H1 (cell line): ENCODE measurements around the gene ADGRF1. TPM values are rescaled to one million over a fixed set of nuclear protein-coding genes. Genes with fewer than 3 reads are reported as not detected.
A peak's percentile ranks its signal among the peaks of the same experiment; 100 is the strongest.

Experiments used
- CTCF ChIA-PET: fragments of 300-600 bp; sonication (Branson Sonifier 250); formaldehyde crosslinking; loops from one replicate; lab custom pipeline; 2021; ENCODE audit not compliant: partially characterized antibody; lab: Charles Lee
- POLR2A ChIA-PET: fragments of 300-600 bp; sonication (Branson Sonifier 250); formaldehyde crosslinking; loops from one replicate; lab custom pipeline; 2021; ENCODE audit warnings: inconsistent platforms; ENCODE audit not compliant: partially characterized antibody; lab: Charles Lee
- DNase-seq, 2 experiments: peaks; one replicate each; pipeline versions ENCODE4 v3.0.0 to v3.0.0-alpha.2; 2010 to 2022; ENCODE audit warnings: low spot score in 2 of 2, low read depth in 1 of 2, mixed read lengths in 1 of 2
- FAIRE-seq: peaks from 2 replicates; lab custom pipeline; 2011; peaks lifted over from hg19 to GRCh38; lab: Jason Lieb, UNC
- H2AFZ ChIP-seq: 2 replicates; pipeline ENCODE4 v1.8.1; 2012; ENCODE audit warnings: low read length, inconsistent platforms
- H2AK5ac ChIP-seq: 2 replicates; pipeline ENCODE4 v1.6.1; 2013; ENCODE audit warnings: low read depth, low read length
- H2BK120ac ChIP-seq: replicated peaks from 2 replicates; pipeline ENCODE3; 2013; ENCODE audit warnings: low read depth, low read length, inconsistent platforms
- H2BK12ac ChIP-seq: 2 replicates; pipeline ENCODE4 v1.6.1; 2013; ENCODE audit warnings: low read depth, low read length
- H2BK15ac ChIP-seq: 2 replicates; pipeline ENCODE4 v1.6.1; 2013; ENCODE audit warnings: low read length
- H2BK20ac ChIP-seq: 2 replicates; pipeline ENCODE4 v1.6.1; 2013; ENCODE audit warnings: low read length
- H2BK5ac ChIP-seq: 2 replicates; pipeline ENCODE4 v1.6.1; 2013; ENCODE audit warnings: low read depth, low read length
- H3K14ac ChIP-seq: 2 replicates; pipeline ENCODE4 v1.6.1; 2013; ENCODE audit warnings: inconsistent platforms; ENCODE audit not compliant: insufficient read length
- H3K18ac ChIP-seq: 2 replicates; pipeline ENCODE4 v1.6.1; 2013; ENCODE audit warnings: low read length; ENCODE audit errors: extremely low read depth
- H3K23ac ChIP-seq: 2 replicates; pipeline ENCODE4 v1.6.1; 2013; ENCODE audit warnings: inconsistent platforms; ENCODE audit not compliant: insufficient read length
- H3K23me2 ChIP-seq: 2 replicates; pipeline ENCODE4 v1.6.1; 2013; ENCODE audit warnings: low read depth, low read length
- H3K27ac ChIP-seq: 2 replicates; pipeline ENCODE4 v1.6.1; 2011; ENCODE audit warnings: low read depth, low read length, inconsistent platforms
- H3K27me3 ChIP-seq, 4 experiments: replicated peaks in 1 of 4; 1 replicate in 1 of 4; 2 replicates in 3 of 4; pipeline versions ENCODE4 v1.6.1 to v1.8.1; 2011 to 2013; ENCODE audit warnings: low read length in 3 of 4, mild to moderate bottlenecking in 3 of 4, inconsistent platforms in 2 of 4, mixed read lengths in 2 of 4, moderate library complexity in 1 of 4; ENCODE audit not compliant: control insufficient read depth in 3 of 4, insufficient read depth in 3 of 4; ENCODE audit errors: extremely low read depth in 1 of 4
- H3K36me3 ChIP-seq, 4 experiments: 2 replicates each; pipeline versions ENCODE4 v1.6.1 to v1.8.1; 2011 to 2013; ENCODE audit warnings: mild to moderate bottlenecking in 4 of 4, low read length in 3 of 4, moderate library complexity in 2 of 4, control low read depth in 1 of 4, inconsistent platforms in 1 of 4; ENCODE audit not compliant: insufficient read depth in 4 of 4, control insufficient read depth in 2 of 4
- H3K4ac ChIP-seq: replicated peaks from 2 replicates; pipeline ENCODE3; 2013; ENCODE audit warnings: low read length, low read depth, mixed read lengths, inconsistent platforms; ENCODE audit not compliant: insufficient read length
- H3K4me1 ChIP-seq, 4 experiments: replicated peaks in 1 of 4; 1 replicate in 1 of 4; 2 replicates in 3 of 4; pipeline versions ENCODE4 v1.6.1 to v1.8.1; 2011 to 2013; ENCODE audit warnings: low read length in 3 of 4, inconsistent platforms in 2 of 4, mixed read lengths in 1 of 4; ENCODE audit not compliant: insufficient read depth in 4 of 4, control insufficient read depth in 3 of 4
- H3K4me2 ChIP-seq, 2 experiments: 2 replicates each; pipeline versions ENCODE4 v1.6.1 to v1.8.1; 2011 to 2013; ENCODE audit warnings: low read depth in 2 of 2, low read length in 2 of 2, control low read depth in 1 of 2, inconsistent platforms in 1 of 2, mild to moderate bottlenecking in 1 of 2; ENCODE audit not compliant: insufficient read depth in 1 of 2
- H3K4me3 ChIP-seq, 4 experiments: fragments of 200-600, 300-600 bp in 1 of 4; sonication (generic), shearing (Covaris generic), sonication (Bioruptor Twin) in 1 of 4; 2 replicates each; pipeline versions ENCODE4 v1.5.1 to v1.8.1; 2011 to 2016; ENCODE audit warnings: low read length in 4 of 4, low read depth in 3 of 4, control low read depth in 2 of 4, inconsistent platforms in 2 of 4, mild to moderate bottlenecking in 2 of 4, mixed read lengths in 1 of 4, moderate library complexity in 1 of 4; ENCODE audit not compliant: insufficient read depth in 2 of 4; ENCODE audit errors: extremely low read depth in 1 of 4
- H3K56ac ChIP-seq: replicated peaks from 2 replicates; pipeline ENCODE3; 2013; ENCODE audit warnings: low read depth, mild to moderate bottlenecking, mixed read lengths, low read length, inconsistent platforms; ENCODE audit not compliant: insufficient read length
- H3K79me1 ChIP-seq: 2 replicates; pipeline ENCODE4 v1.6.1; 2013; ENCODE audit warnings: low read depth, low read length, control low read depth
- H3K79me2 ChIP-seq, 2 experiments: 2 replicates each; pipeline versions ENCODE4 v1.6.1 to v1.8.1; 2012 to 2013; ENCODE audit warnings: low read length in 2 of 2, mild to moderate bottlenecking in 2 of 2, inconsistent platforms in 1 of 2; ENCODE audit not compliant: insufficient read depth in 2 of 2, control insufficient read depth in 1 of 2
- H3K9ac ChIP-seq, 4 experiments: replicated peaks in 1 of 4; 1 replicate in 1 of 4; 2 replicates in 3 of 4; pipeline versions ENCODE4 v1.6.1 to v1.8.1; 2011 to 2013; ENCODE audit warnings: low read depth in 3 of 4, low read length in 3 of 4, control low read depth in 2 of 4, mild to moderate bottlenecking in 2 of 4, moderate library complexity in 2 of 4, inconsistent platforms in 1 of 4; ENCODE audit errors: extremely low read depth in 1 of 4
- H3K9me3 ChIP-seq, 2 experiments: 2 replicates each; pipeline versions ENCODE4 v1.6.1 to v1.8.1; 2012 to 2013; ENCODE audit warnings: mild to moderate bottlenecking in 2 of 2, moderate library complexity in 2 of 2, control low read depth in 1 of 2, inconsistent platforms in 1 of 2, low read depth in 1 of 2, low read length in 1 of 2, mixed read lengths in 1 of 2; ENCODE audit not compliant: insufficient read depth in 2 of 2
- H4K20me1 ChIP-seq, 2 experiments: replicated peaks in 1 of 2; 2 replicates each; pipeline versions ENCODE3 to v1.8.1; 2011 to 2013; ENCODE audit warnings: inconsistent platforms in 2 of 2, low read length in 2 of 2, mild to moderate bottlenecking in 1 of 2; ENCODE audit not compliant: insufficient read depth in 2 of 2, control insufficient read depth in 1 of 2
- H4K5ac ChIP-seq: 2 replicates; pipeline ENCODE4 v1.6.1; 2013; ENCODE audit warnings: low read length, low read depth, mixed read lengths, inconsistent platforms; ENCODE audit not compliant: insufficient read length
- H4K8ac ChIP-seq: 2 replicates; pipeline ENCODE4 v1.8.0; 2013; ENCODE audit warnings: mild to moderate bottlenecking, moderate library complexity, low read length, inconsistent platforms; ENCODE audit not compliant: insufficient read depth; ENCODE audit errors: extremely low read depth
- H4K91ac ChIP-seq: replicated peaks from 2 replicates; pipeline ENCODE3; 2013; ENCODE audit warnings: low read length, mixed read lengths, inconsistent platforms; ENCODE audit not compliant: insufficient read length
- EGR1 ChIP-seq: IDR thresholded peaks from 2 replicates; pipeline ENCODE4 v1.6.1; 2011; ENCODE audit warnings: low read depth, low read length, borderline replicate concordance
- RAD21 ChIP-seq, 2 experiments: IDR thresholded peaks in 1 of 2; conservative IDR thresholded peaks in 1 of 2; 2 replicates each; pipeline ENCODE4 v1.6.1; 2011; ENCODE audit warnings: low read depth in 2 of 2, low read length in 2 of 2, improper control_type of control experiment in 1 of 2, inconsistent platforms in 1 of 2, mild to moderate bottlenecking in 1 of 2, moderate library complexity in 1 of 2
- WGBS, 2 experiments: shearing (Covaris generic) in 1 of 2; methylation state at CpG; one replicate each; pipeline versions ENCODE4 v1.1.6 to v1.1.7; 2013 to 2015; ENCODE audit warnings: low lambda C conversion rate in 2 of 2, mixed read lengths in 2 of 2, inconsistent platforms in 1 of 2, low coverage in 1 of 2, missing lambda C conversion rate in 1 of 2; ENCODE audit not compliant: insufficient replicate concordance in 2 of 2, insufficient coverage in 1 of 2, insufficient read length in 1 of 2; ENCODE audit errors: extremely low coverage in 1 of 2, missing lambda C conversion rate in 1 of 2; 5-methylcytosine and 5-hydroxymethylcytosine counted together
- polyA plus RNA-seq, 7 experiments: library from polyadenylated mRNA; depleted of rRNA in 3 of 7; stranded (reverse) in 5 of 7; unstranded in 2 of 7; fragments of >200 nt in 5 of 7; fragments of 200-250 nt in 2 of 7; gene quantifications; 1 replicate in 5 of 7; 2 replicates in 1 of 7; 4 replicates in 1 of 7; pipeline versions ENCODE4 v1.2.1 to v1.2.3, GENCODE V29; 2011 to 2013; ENCODE audit warnings: missing spikeins in 2 of 7, mixed read lengths in 2 of 7
- total RNA-seq: library from RNA; stranded (reverse); fragmentation: NEBNext Ultra II Directional; extraction: Animal tissue kit (Norgen Biotek cat#: 25700); gene quantifications from 2 replicates; pipeline ENCODE4 v1.2.1, GENCODE V29; 2021
- TF ChIP-seq, protein P1 (sequence below), 3 experiments: IDR thresholded peaks; 1 replicate in 2 of 3; 2 replicates in 1 of 3; pipeline versions ENCODE4 v1.5.1 to v1.6.1; 2011; ENCODE audit warnings: low read length in 3 of 3, mild to moderate bottlenecking in 3 of 3, inconsistent platforms in 2 of 3, low read depth in 1 of 3, moderate library complexity in 1 of 3; ENCODE audit not compliant: insufficient read depth in 1 of 3; ENCODE audit errors: control extremely low read depth in 1 of 3

Gene ADGRF1
- total and polyA plus RNA-seq, 2 of the 8 experiments (the other 6 are each of a cell fraction or from before 2014, with no cell fraction given), result not detected

DNA sequence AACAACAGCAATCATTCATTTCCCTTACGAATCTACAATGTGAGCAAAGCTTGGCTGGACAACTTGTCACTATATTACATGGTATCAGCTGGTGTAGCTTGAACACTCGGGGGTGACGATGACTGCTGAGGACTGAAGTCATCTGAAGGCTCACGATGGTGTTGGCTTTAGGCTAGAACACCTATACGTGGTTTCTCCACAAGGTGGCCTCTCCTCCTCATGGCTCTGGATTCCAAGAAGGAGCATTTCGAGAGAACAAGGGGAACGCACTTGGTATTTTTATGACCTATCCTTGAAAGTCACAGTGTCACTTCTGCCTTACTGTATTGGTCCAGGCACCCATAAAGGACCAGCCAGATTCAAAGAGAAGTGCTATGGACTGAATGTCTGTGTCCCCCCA lies 37.5 kb upstream of the ADGRF1 start:
- Histone ChIP-seq H3K9me3 (no peaks in the 10 kb centered on the region), H3K79me1 (no peaks in the 10 kb centered on the region), H3K79me2 (no peaks in the 10 kb centered on the region), H2BK20ac (no peak overlapping the region), H3K27me3 (no peaks in the 10 kb centered on the region), H2BK5ac (no peak overlapping the region), H2BK12ac (no peak overlapping the region), H3K4ac (no peak overlapping the region), H3K23ac (no peak overlapping the region), H3K36me3 (no peaks in the 10 kb centered on the region), H4K5ac (no peak overlapping the region), H3K14ac (no peak overlapping the region), H3K4me1 (peaks cover 0 to 5% (median 0%) of the 10 kb centered on the region in 4 experiments; a peak in 1 of 7 replicates), H4K91ac (no peak overlapping the region), H2AFZ (no peak overlapping the region), H3K27ac (no peak overlapping the region), H2BK15ac (no peak overlapping the region), H3K4me3 (no peak overlapping the region), H4K20me1 (no peaks in the 10 kb centered on the region), H3K56ac (no peak overlapping the region), H3K18ac (no peak overlapping the region), H3K4me2 (no peak overlapping the region), H4K8ac (no peak overlapping the region), H3K9ac (no peak overlapping the region), H2BK120ac (no peak overlapping the region), H3K23me2 (no peaks in the 10 kb centered on the region), H2AK5ac (no peak overlapping the region)
- ChIA-PET POLR2A (no interaction called here), CTCF (interaction anchor here (0.6 to 1.6 kb wide), 11 partner anchors 10 to 448 kb away, joined by 3 to 4 read pairs (median 3); no protein-coding TSS in a partner anchor)
- FAIRE-seq (peak; percentile 52), DNase-seq (peak in 1 of 2 experiments; percentile 51)
- WGBS, 2 experiments, result 85% methylated on average over 7 of the region's 7 CpGs; no CpG with 5 or more reads in 1 of the 2 experiments
- no peak for TF ChIP-seq EGR1
- TF ChIP-seq, protein P1, sequence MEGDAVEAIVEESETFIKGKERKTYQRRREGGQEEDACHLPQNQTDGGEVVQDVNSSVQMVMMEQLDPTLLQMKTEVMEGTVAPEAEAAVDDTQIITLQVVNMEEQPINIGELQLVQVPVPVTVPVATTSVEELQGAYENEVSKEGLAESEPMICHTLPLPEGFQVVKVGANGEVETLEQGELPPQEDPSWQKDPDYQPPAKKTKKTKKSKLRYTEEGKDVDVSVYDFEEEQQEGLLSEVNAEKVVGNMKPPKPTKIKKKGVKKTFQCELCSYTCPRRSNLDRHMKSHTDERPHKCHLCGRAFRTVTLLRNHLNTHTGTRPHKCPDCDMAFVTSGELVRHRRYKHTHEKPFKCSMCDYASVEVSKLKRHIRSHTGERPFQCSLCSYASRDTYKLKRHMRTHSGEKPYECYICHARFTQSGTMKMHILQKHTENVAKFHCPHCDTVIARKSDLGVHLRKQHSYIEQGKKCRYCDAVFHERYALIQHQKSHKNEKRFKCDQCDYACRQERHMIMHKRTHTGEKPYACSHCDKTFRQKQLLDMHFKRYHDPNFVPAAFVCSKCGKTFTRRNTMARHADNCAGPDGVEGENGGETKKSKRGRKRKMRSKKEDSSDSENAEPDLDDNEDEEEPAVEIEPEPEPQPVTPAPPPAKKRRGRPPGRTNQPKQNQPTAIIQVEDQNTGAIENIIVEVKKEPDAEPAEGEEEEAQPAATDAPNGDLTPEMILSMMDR (IDR thresholded peaks at IDR 0.05; ENCODE audit: control extremely low read depth in 1 of 3, insufficient read depth in 1 of 3, low read depth in 1 of 3, low read length in 3 of 3), result peak; percentile 11 to 58 (median 44)
- TF ChIP-seq RAD21 (IDR thresholded peaks at IDR 0.05 in 1 of 2, conservative IDR thresholded peaks at IDR 0.05 in 1 of 2; ENCODE audit: low read depth in 2 of 2, low read length in 2 of 2), result peak; percentile 62 to 69
